Heart left ventricle (tissue), 13 donors: ENCODE measurements around the gene SHISA3.

Source experiments
- CTCF ChIP-seq, 12 donors: fragments of 200-600 bp; sonication (generic) in 4 of 12; IDR thresholded peaks; one replicate each; pipeline versions ENCODE4 v1.5.0 to v1.8.0; 2018 to 2022; ENCODE audit warnings: antibody characterized with exemption in 12 of 12, mild to moderate bottlenecking in 5 of 12
- POLR2A ChIP-seq, 2 donors: fragments of 450-650 bp; IDR thresholded peaks; one replicate each; pipeline ENCODE4 v1.6.1; 2017; ENCODE audit warnings: antibody characterized with exemption in 2 of 2, mild to moderate bottlenecking in 2 of 2, moderate library complexity in 2 of 2
- donor health status: ischemic (EF 13 %, LVEDD 7.1; RV severe dilation, severe dysfunction).
- donor health status: DM: no; HTN: yes; CAD: no.
- donor health status: DM: no; HTN: no; CAD: no.
- donor health status: ischemic (EF 25% LVEDD 6.9; RV normal size, moderate dysfunction).
- donor health status: ischemic (EF 25% LVEDD 5.7; RV mildly dilated, moderate dysfunction).
- donor health status: ischemic (EF 35%, LVEDD 5.7; RV mildly dilated, moderate dysfunction).
- donor health status: nonischemic (EF 11% LVEDD 7.7; RV severe dilation, severe dysfunction).
- donor health status: DM: yes; HTN: yes; CAD: no.
- donor health status: PGD.
- donor health status: ischemic (EF 29% LVEDD 5.4; RV normal size, mild dysfunction).
- donor health status: nonischemic (EF 23%, LVEDD 6.1; RV moderate dilation, normal function).

GRCh38 chr4:42385516-42385915 lies 11.8 kb upstream of the SHISA3 start:
- TF ChIP-seq POLR2A (IDR thresholded peaks at IDR 0.05) (no peak), CTCF (IDR thresholded peaks at IDR 0.05) (no peak)
